H9 (cell line): Measurements from ENCODE around the gene FSIP1. TPM values are rescaled to one million over a fixed set of nuclear protein-coding genes. Genes with fewer than 3 reads are reported as not detected.

Experiments used
- DNase-seq: peaks from one replicate; pipeline ENCODE4 v3.0.0-alpha.2; 2017
- H2AFZ ChIP-seq: one replicate; pipeline ENCODE4 v1.6.1; 2013; ENCODE audit warnings: mild to moderate bottlenecking, low read length, control low read depth, moderate library complexity
- H2AK5ac ChIP-seq: 2 replicates; pipeline ENCODE4 v1.6.1; 2013; ENCODE audit warnings: low read length, control low read depth, mixed read lengths; ENCODE audit not compliant: insufficient read length
- H2BK120ac ChIP-seq: one replicate; pipeline ENCODE4 v1.6.1; 2013; ENCODE audit warnings: low read depth, mild to moderate bottlenecking, low read length, control low read depth, inconsistent platforms; ENCODE audit not compliant: poor library complexity, severe bottlenecking
- H2BK12ac ChIP-seq: 2 replicates; pipeline ENCODE4 v1.6.1; 2013; ENCODE audit warnings: low read length, control low read depth, mixed read lengths, low read depth; ENCODE audit not compliant: insufficient read length
- H2BK15ac ChIP-seq: 2 replicates; pipeline ENCODE4 v1.6.1; 2013; ENCODE audit warnings: low read depth, low read length, control low read depth
- H2BK20ac ChIP-seq: one replicate; pipeline ENCODE4 v1.6.1; 2013; ENCODE audit warnings: low read depth, mild to moderate bottlenecking, low read length, control low read depth, inconsistent platforms; ENCODE audit not compliant: poor library complexity, severe bottlenecking
- H2BK5ac ChIP-seq: 2 replicates; pipeline ENCODE4 v1.6.1; 2013; ENCODE audit warnings: low read length, control low read depth, mixed read lengths; ENCODE audit not compliant: insufficient read length
- H3K14ac ChIP-seq: 2 replicates; pipeline ENCODE4 v1.6.1; 2013; ENCODE audit warnings: low read length, control low read depth; ENCODE audit not compliant: insufficient read depth
- H3K18ac ChIP-seq: 2 replicates; pipeline ENCODE4 v1.6.1; 2013; ENCODE audit warnings: low read depth, mild to moderate bottlenecking, mixed read lengths, low read length, control low read depth; ENCODE audit not compliant: insufficient read length
- H3K23ac ChIP-seq: 2 replicates; pipeline ENCODE4 v1.6.1; 2013; ENCODE audit warnings: low read length, control low read depth, mixed read lengths, low read depth; ENCODE audit not compliant: insufficient read length
- H3K23me2 ChIP-seq: 2 replicates; pipeline ENCODE4 v1.6.1; 2013; ENCODE audit warnings: low read depth, mild to moderate bottlenecking, mixed read lengths, low read length, control low read depth; ENCODE audit not compliant: insufficient read length, poor library complexity, severe bottlenecking
- H3K27ac ChIP-seq: 2 replicates; pipeline ENCODE4 v1.5.1; 2013; ENCODE audit warnings: low read length, control low read depth, mixed read lengths, low read depth; ENCODE audit not compliant: insufficient read length
- H3K27me3 ChIP-seq: 2 replicates; pipeline ENCODE4 v1.6.1; 2013; ENCODE audit warnings: low read length, control low read depth, inconsistent platforms; ENCODE audit not compliant: insufficient read depth
- H3K4ac ChIP-seq: 2 replicates; pipeline ENCODE4 v1.6.1; 2013; ENCODE audit warnings: low read depth, mild to moderate bottlenecking, control low read depth, inconsistent platforms, low read length, moderate library complexity
- H3K4me1 ChIP-seq: 2 replicates; pipeline ENCODE4 v1.6.1; 2013; ENCODE audit warnings: low read length, control low read depth, inconsistent platforms; ENCODE audit not compliant: insufficient read depth
- H3K4me2 ChIP-seq: 2 replicates; pipeline ENCODE4 v1.6.1; 2013; ENCODE audit warnings: low read length, control low read depth, mixed read lengths; ENCODE audit not compliant: insufficient read length, insufficient read depth
- H3K56ac ChIP-seq: 2 replicates; pipeline ENCODE4 v1.6.1; 2013; ENCODE audit warnings: low read depth, mild to moderate bottlenecking, mixed read lengths, low read length, control low read depth; ENCODE audit not compliant: insufficient read length
- H3K79me1 ChIP-seq: 2 replicates; pipeline ENCODE4 v1.6.1; 2013; ENCODE audit warnings: low read depth, mild to moderate bottlenecking, moderate library complexity, low read length, control low read depth, inconsistent platforms; ENCODE audit not compliant: insufficient read depth, poor library complexity, severe bottlenecking
- H3K79me2 ChIP-seq: 2 replicates; pipeline ENCODE4 v1.6.1; 2013; ENCODE audit warnings: low read length, control low read depth, inconsistent platforms; ENCODE audit not compliant: insufficient read depth
- H3K9ac ChIP-seq: 2 replicates; pipeline ENCODE4 v1.6.1; 2013; ENCODE audit warnings: low read length, control low read depth, mixed read lengths; ENCODE audit not compliant: insufficient read length; ENCODE audit errors: extremely low read depth
- H3K9me3 ChIP-seq: one replicate; pipeline ENCODE4 v1.6.1; 2013; ENCODE audit warnings: low read depth, low read length, inconsistent platforms; ENCODE audit not compliant: control insufficient read depth
- H3T11ph ChIP-seq: one replicate; pipeline ENCODE4 v1.6.1; 2013; ENCODE audit warnings: mild to moderate bottlenecking, low read length, control low read depth, inconsistent platforms
- H4K20me1 ChIP-seq: one replicate; pipeline ENCODE4 v1.6.1; 2013; ENCODE audit not compliant: control insufficient read depth, insufficient read length, insufficient read depth
- H4K5ac ChIP-seq: 2 replicates; pipeline ENCODE4 v1.6.1; 2013; ENCODE audit warnings: low read depth, mild to moderate bottlenecking, mixed read lengths, low read length, control low read depth; ENCODE audit not compliant: insufficient read length
- H4K8ac ChIP-seq: replicated peaks from 2 replicates; pipeline ENCODE4 v1.6.1; 2013; ENCODE audit warnings: low read length, control low read depth, mixed read lengths, low read depth; ENCODE audit not compliant: insufficient read length
- H4K91ac ChIP-seq: 2 replicates; pipeline ENCODE4 v1.6.1; 2013; ENCODE audit warnings: low read depth, mild to moderate bottlenecking, moderate library complexity, mixed read lengths, low read length, control low read depth; ENCODE audit not compliant: insufficient read length
- H3K27ac Mint-ChIP-seq, 3 experiments: 2 replicates in 2 of 3; 3 replicates in 1 of 3; pipeline ENCODE4 v1.8.0; 2020 to 2021; ENCODE audit warnings: mixed read lengths in 3 of 3, mild to moderate bottlenecking in 1 of 3, moderate library complexity in 1 of 3
- H3K27me3 Mint-ChIP-seq: 2 replicates; pipeline ENCODE4 v1.8.0; 2021; ENCODE audit warnings: low read depth, mild to moderate bottlenecking, moderate library complexity, mixed read lengths
- H3K36me3 Mint-ChIP-seq, 3 experiments: 2 replicates in 2 of 3; 3 replicates in 1 of 3; pipeline ENCODE4 v1.8.0; 2020 to 2021; ENCODE audit warnings: low read depth in 3 of 3, mixed read lengths in 3 of 3; ENCODE audit not compliant: insufficient read depth in 1 of 3
- H3K4me1 Mint-ChIP-seq, 2 experiments: 2 replicates each; pipeline ENCODE4 v1.8.0; 2020; ENCODE audit warnings: mixed read lengths in 2 of 2
- H3K4me3 Mint-ChIP-seq, 2 experiments: 2 replicates in 1 of 2; 3 replicates in 1 of 2; pipeline ENCODE4 v1.8.0; 2020 to 2021; ENCODE audit warnings: mild to moderate bottlenecking in 2 of 2, mixed read lengths in 2 of 2, moderate library complexity in 1 of 2
- H3K9me3 Mint-ChIP-seq, 2 experiments: 2 replicates in 1 of 2; 3 replicates in 1 of 2; pipeline ENCODE4 v1.8.0; 2020; ENCODE audit warnings: mild to moderate bottlenecking in 2 of 2, mixed read lengths in 2 of 2, moderate library complexity in 1 of 2
- CTCF ChIP-seq: fragments of 200-600 bp; sonication (generic); conservative IDR thresholded peaks from 3 replicates; pipeline ENCODE4 v1.8.0; 2021; ENCODE audit warnings: antibody characterized with exemption, mild to moderate bottlenecking
- WGBS: extraction: QIAGEN DNeasy Blood & Tissue Kit; methylation state at CpG from one replicate; pipeline ENCODE4 v1.1.7; 2013; ENCODE audit warnings: missing lambda C conversion rate, low lambda C conversion rate, mixed read lengths; ENCODE audit not compliant: insufficient read length; ENCODE audit errors: extremely low coverage; 5-methylcytosine and 5-hydroxymethylcytosine counted together
- total RNA-seq: library from RNA; stranded (reverse); gene quantifications from 2 replicates; pipeline ENCODE4 v1.2.1, GENCODE V29; 2021

FSIP1 gene
- total RNA-seq, 1 experiment from 2014 or later, result 0.96 TPM

DNA sequence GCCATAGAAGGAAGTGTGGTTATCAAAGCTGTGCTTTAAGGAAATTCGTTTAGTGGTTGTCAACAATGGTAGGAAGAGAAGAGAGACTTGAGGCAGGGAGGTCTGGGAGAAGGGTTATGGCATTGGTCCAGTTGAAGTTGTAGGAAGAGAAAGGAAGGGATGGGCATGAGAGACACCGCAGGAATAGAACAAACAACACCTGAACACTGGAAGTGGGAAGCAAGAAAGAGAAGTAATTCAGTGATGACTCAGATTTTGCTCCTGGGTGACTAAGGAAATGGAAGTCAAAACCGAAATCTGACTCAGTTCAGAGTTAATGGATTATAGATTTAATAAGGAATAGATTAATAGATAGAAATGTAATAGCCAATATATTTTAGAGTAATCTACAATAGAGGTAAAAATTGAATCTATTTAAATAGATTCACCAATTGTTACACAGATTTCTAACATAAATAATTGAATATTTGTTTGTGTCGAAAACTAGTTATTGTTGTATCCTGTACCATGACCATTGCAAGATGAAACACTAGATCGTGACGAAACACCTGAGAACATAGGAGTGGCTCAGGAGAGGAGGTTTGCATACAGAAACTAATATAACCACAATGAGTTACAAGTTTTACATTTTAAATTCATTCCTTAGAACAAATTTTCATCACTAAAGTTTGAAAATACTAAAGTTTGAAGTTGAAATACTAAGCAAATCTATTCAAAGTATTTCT lies 165.7 kb downstream of the FSIP1 start:
- TF ChIP-seq CTCF, result no peak
- H3K18ac ChIP-seq, result no peak overlapping the region
- no peak overlapping the region for H3K27ac ChIP-seq
- H2AFZ ChIP-seq, result no peak overlapping the region
- no peak overlapping the region for H4K5ac ChIP-seq
- Mint-ChIP-seq H3K27ac (no peak overlapping the region; a peak in 1 of 7 replicates), H3K27me3 (no peaks in the 10 kb centered on the region; the same call in none of the 2 replicates), H3K4me3 (no peak overlapping the region), H3K9me3 (peaks cover 3 to 8% of the 10 kb centered on the region in 2 experiments; a peak in 4 of 5 replicates), H3K4me1 (no peaks in the 10 kb centered on the region), H3K36me3 (peaks cover 0 to 4% (median 0%) of the 10 kb centered on the region in 3 experiments; a peak in 2 of 7 replicates)
- H3K4me2 ChIP-seq, result no peak overlapping the region
- H3K23me2 ChIP-seq, result no peaks in the 10 kb centered on the region
- H3K79me1 ChIP-seq, result no peaks in the 10 kb centered on the region
- H3K9me3 ChIP-seq, result no peaks in the 10 kb centered on the region
- no peak overlapping the region for H2BK20ac ChIP-seq
- no CpG with 5 or more reads among the region's 6 CpGs for WGBS
- no peak overlapping the region for H2BK12ac ChIP-seq
- no peaks in the 10 kb centered on the region for H3K79me2 ChIP-seq
- H2BK15ac ChIP-seq, result no peak overlapping the region
- no peak overlapping the region for H3K56ac ChIP-seq
- no peak overlapping the region for H3K23ac ChIP-seq
- H3K27me3 ChIP-seq, result no peaks in the 10 kb centered on the region
- DNase-seq, result no peak
- no peak overlapping the region for H3T11ph ChIP-seq
- no peak overlapping the region for H4K8ac ChIP-seq
- H3K4ac ChIP-seq, result no peak overlapping the region
- H2BK5ac ChIP-seq, result no peak overlapping the region
- H3K4me1 ChIP-seq, result no peaks in the 10 kb centered on the region
- no peak overlapping the region for H4K91ac ChIP-seq
- H2BK120ac ChIP-seq, result no peak overlapping the region
- no peaks in the 10 kb centered on the region for H4K20me1 ChIP-seq
- no peak overlapping the region for H3K9ac ChIP-seq
- no peak overlapping the region for H2AK5ac ChIP-seq
- H3K14ac ChIP-seq, result no peak overlapping the region
